ENCODE measurements around the gene SRCAP. TPM values are rescaled to one million over a fixed set of nuclear protein-coding genes. Genes with fewer than 3 reads are reported as not detected.
A peak's percentile ranks its signal among the peaks of the same experiment; 100 is the strongest.

SRCAP gene
- total and polyA plus RNA-seq, 3 experiments from 2014 or later = 33.0 to 76.3 (median 75.4) TPM

DNA sequence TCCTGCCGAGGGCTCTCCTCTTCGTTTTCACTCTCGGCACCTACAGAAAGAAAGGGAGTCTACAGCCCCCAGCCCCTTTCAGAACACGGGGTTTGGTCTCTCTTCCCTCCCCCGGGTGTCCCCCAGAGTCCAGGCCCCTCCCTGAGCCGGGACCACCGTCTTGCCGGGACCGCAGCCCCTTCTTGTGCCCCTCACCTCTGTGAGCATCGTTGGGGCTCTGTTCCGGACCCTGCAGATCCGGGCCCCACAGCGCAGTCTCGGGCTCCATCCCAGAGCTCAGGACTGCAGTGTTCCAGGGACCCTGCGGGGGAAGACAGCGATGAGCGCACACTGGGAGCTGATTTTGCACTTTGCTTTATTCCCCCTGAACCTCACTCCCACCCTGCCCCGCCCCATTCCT lies 85.2 kb downstream of the SRCAP start:
- Mint-ChIP-seq H3K27ac (no peak overlapping the region), H3K36me3 (peaks cover 0 to 11% (median 2%) of the 10 kb centered on the region in 3 donors), H3K4me3 (no peak overlapping the region), H3K9me3 (no peaks in the 10 kb centered on the region), H3K27me3 (peaks cover 14% of the 10 kb centered on the region in 2 donors), H3K4me1 (peaks cover 9 to 24% (median 13%) of the 10 kb centered on the region in 3 donors)
- Histone ChIP-seq H3K4me1 (ENCODE audit: insufficient read depth, low read length) (peaks cover 14% of the 10 kb centered on the region), H3K4me3 (ENCODE audit: low read length) (no peak overlapping the region), H3K27ac (ENCODE audit: low read depth, low read length) (no peak overlapping the region), H3K27me3 (ENCODE audit: insufficient read depth, low read length, poor library complexity, severe bottlenecking) (peaks cover 7% of the 10 kb centered on the region), H3K9me3 (ENCODE audit: low read length) (no peaks in the 10 kb centered on the region), H3K36me3 (ENCODE audit: insufficient read depth, low read length) (no peaks in the 10 kb centered on the region)
- DNase-seq = no peak
- POLR2A ChIA-PET = no interaction called here
- CTCF ChIA-PET = no interaction called here

GRCh38 chr16:30785126-30786106 lies 86.4 kb downstream of the SRCAP start:
- ChIA-PET POLR2A (interaction anchor here (0.6 kb wide), 2 partner anchors 27 to 98 kb away, joined by 6 to 9 read pairs; no protein-coding TSS in a partner anchor), CTCF (interaction anchor here (0.9 kb wide), 2 partner anchors 20 to 59 kb away, joined by 3 read pairs; no protein-coding TSS in a partner anchor)
- DNase-seq = no peak
- Histone ChIP-seq H3K9me3 (ENCODE audit: low read length) (no peaks in the 10 kb centered on the region), H3K27ac (ENCODE audit: low read depth, low read length) (peak overlapping the region; percentile 31), H3K4me3 (ENCODE audit: low read length) (no peak overlapping the region), H3K36me3 (ENCODE audit: insufficient read depth, low read length) (no peaks in the 10 kb centered on the region), H3K4me1 (ENCODE audit: insufficient read depth, low read length) (peaks cover 14% of the 10 kb centered on the region), H3K27me3 (ENCODE audit: insufficient read depth, low read length, poor library complexity, severe bottlenecking) (peaks cover 7% of the 10 kb centered on the region)
- H3K36me3 Mint-ChIP-seq = peaks cover 0 to 11% (median 2%) of the 10 kb centered on the region in 3 donors
- no peaks in the 10 kb centered on the region for H3K9me3 Mint-ChIP-seq
- H3K4me1 Mint-ChIP-seq = peaks cover 9 to 24% (median 13%) of the 10 kb centered on the region in 3 donors
- peak overlapping the region; percentile 13 to 74 (median 67) for H3K4me3 Mint-ChIP-seq
- peaks cover 14% of the 10 kb centered on the region in 2 donors for H3K27me3 Mint-ChIP-seq
- H3K27ac Mint-ChIP-seq = peak overlapping the region in 2 of 8 donors; percentile 17 to 88

- H3K9me3 ChIP-seq (ENCODE audit: low read length) = no peaks in the 10 kb centered on the region
- peaks cover 7% of the 10 kb centered on the region for H3K27me3 ChIP-seq (ENCODE audit: insufficient read depth, low read length, poor library complexity, severe bottlenecking)
- no peak overlapping the region for H3K4me3 ChIP-seq (ENCODE audit: low read length)
- peak overlapping the region in 1 of 8 donors; percentile 88 for H3K27ac Mint-ChIP-seq
- H3K27ac ChIP-seq (ENCODE audit: low read depth, low read length) = peak overlapping the region; percentile 31
- H3K4me1 ChIP-seq (ENCODE audit: insufficient read depth, low read length) = peaks cover 14% of the 10 kb centered on the region
- peaks cover 14 to 16% of the 10 kb centered on the region in 2 donors for H3K27me3 Mint-ChIP-seq
- POLR2A ChIA-PET = interaction anchor here (1.6 kb wide), 1 partner anchor 19 kb away, joined by 5 read pairs; no protein-coding TSS in a partner anchor
- H3K4me1 Mint-ChIP-seq = peaks cover 9 to 24% (median 13%) of the 10 kb centered on the region in 3 donors
- H3K36me3 Mint-ChIP-seq = peaks cover 0 to 11% (median 2%) of the 10 kb centered on the region in 3 donors
- no peaks in the 10 kb centered on the region for H3K9me3 Mint-ChIP-seq
- peak overlapping the region; percentile 13 to 74 (median 70) for H3K4me3 Mint-ChIP-seq
- DNase-seq = no peak
- H3K36me3 ChIP-seq (ENCODE audit: insufficient read depth, low read length) = no peaks in the 10 kb centered on the region
- CTCF ChIA-PET = interaction anchor here (0.9 to 1.6 kb wide), 2 partner anchors 19 kb away, joined by 3 read pairs; no protein-coding TSS in a partner anchor
These were observed 87.4 kb downstream of the SRCAP start for GRCh38 chr16:30786115-30786935.

DNA sequence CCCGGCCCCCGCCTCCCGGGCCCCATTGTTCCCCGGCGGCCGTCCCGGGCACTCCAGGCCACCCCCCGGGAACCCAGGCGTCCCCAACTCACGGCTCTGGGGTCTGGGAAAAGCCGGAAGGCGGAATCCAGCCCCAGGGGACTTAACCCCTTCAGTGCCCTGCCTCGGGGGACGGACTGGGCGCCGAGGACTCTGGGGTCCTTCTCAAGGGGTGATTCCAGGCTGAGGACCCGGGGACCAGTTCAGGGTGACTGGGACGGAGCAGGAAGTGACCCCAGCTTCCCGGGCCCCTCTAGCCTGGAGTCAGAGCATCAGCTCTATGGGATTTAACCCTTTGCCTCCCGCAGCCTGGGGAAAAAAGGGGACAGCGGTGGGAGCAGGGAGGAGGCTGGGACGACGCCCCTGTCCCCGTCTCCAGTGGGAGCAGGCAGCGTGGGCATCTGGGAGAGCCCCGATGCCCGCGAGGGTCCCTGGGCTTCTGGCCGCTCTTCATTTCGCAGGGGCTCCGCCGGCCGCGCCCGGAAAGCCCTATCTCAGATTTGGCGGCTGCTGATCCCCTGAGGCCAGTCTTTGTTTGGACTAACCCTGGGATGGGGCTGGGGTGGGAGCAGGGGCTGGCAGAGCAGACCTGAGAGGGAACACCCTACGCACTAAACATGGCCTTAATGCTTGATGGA lies 88.1 kb downstream of the SRCAP start, which contains the start of gene ZNF629:
Gene ZNF629, minus strand, starts transcription at position 270 of the 677 bp plus-strand sequence. CDS start 2,723 bp downstream, outside the sequence.
- POLR2A ChIA-PET = interaction anchor here (1.6 kb wide), 1 partner anchor 18 kb away, joined by 5 read pairs; no protein-coding TSS in a partner anchor
- no peaks in the 10 kb centered on the region for H3K36me3 ChIP-seq (ENCODE audit: insufficient read depth, low read length)
- H3K36me3 Mint-ChIP-seq = peaks cover 0 to 11% (median 2%) of the 10 kb centered on the region in 3 donors
- peak within 1 kb of the TSS; percentile 59 for H3K27ac ChIP-seq (ENCODE audit: low read depth, low read length)
- peak within 1 kb of the TSS; percentile 63 for H3K4me3 ChIP-seq (ENCODE audit: low read length)
- peaks cover 9 to 24% (median 13%) of the 10 kb centered on the region in 3 donors for H3K4me1 Mint-ChIP-seq
- DNase-seq = peak in 1 of 5 donors; percentile 36
- peaks cover 7% of the 10 kb centered on the region for H3K27me3 ChIP-seq (ENCODE audit: insufficient read depth, low read length, poor library complexity, severe bottlenecking)
- CTCF ChIA-PET = interaction anchor here (0.6 to 1.6 kb wide), 2 partner anchors 13 to 18 kb away, joined by 3 read pairs; no protein-coding TSS in a partner anchor
- H3K4me1 ChIP-seq (ENCODE audit: insufficient read depth, low read length) = peaks cover 14% of the 10 kb centered on the region
- no peaks in the 10 kb centered on the region for H3K9me3 Mint-ChIP-seq
- H3K27me3 Mint-ChIP-seq = peaks cover 14 to 16% of the 10 kb centered on the region in 2 donors
- no peaks in the 10 kb centered on the region for H3K9me3 ChIP-seq (ENCODE audit: low read length)
- peak within 1 kb of the TSS; percentile 74 to 87 (median 79) for H3K4me3 Mint-ChIP-seq
- peak within 1 kb of the TSS in 5 of 8 donors; percentile 19 to 88 (median 33) for H3K27ac Mint-ChIP-seq

DNA sequence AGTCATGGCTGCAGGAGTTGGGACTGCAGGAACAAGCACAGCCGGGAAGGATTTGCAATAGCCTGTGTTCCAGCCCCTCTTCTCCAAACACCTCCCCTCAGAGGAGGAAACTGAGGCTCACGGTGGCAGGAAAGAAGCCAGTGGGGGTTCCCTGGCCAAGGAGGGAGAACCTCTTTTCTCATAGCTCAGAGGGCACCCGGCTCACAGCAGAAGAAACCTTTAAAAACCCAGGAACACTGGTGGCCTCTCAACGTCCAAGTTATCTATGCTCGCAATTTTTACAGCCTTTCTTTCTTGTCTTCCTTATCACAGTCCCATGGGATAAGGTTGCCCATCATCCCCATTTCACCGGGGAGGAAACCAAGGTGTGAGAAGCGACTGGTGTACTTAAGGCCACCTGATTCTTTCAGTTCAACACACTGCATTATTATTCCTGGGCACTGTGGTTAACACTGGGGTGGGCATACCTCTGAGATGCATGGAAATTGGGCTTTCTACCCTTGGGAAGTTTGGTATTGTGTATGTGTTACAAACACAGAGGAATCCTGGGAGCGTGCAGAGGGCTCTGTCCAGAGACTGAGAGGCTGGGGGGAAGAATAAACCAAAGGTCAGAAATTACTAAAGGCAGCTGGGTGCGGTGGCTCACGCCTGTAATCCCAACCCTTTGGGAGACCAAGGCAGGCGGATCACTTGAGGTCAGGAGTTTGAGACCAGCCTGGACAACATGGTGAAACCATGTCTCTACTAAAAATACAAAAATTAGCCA lies 88.8 kb downstream of the SRCAP start:
- Histone ChIP-seq H3K27me3 (ENCODE audit: insufficient read depth, low read length, poor library complexity, severe bottlenecking) (peaks cover 7% of the 10 kb centered on the region), H3K4me1 (ENCODE audit: insufficient read depth, low read length) (peaks cover 14% of the 10 kb centered on the region), H3K9me3 (ENCODE audit: low read length) (no peaks in the 10 kb centered on the region), H3K27ac (ENCODE audit: low read depth, low read length) (peak overlapping the region; percentile 59), H3K36me3 (ENCODE audit: insufficient read depth, low read length) (no peaks in the 10 kb centered on the region), H3K4me3 (ENCODE audit: low read length) (peak overlapping the region; percentile 63)
- ChIA-PET CTCF (interaction anchor here (0.6 to 1.6 kb wide), 2 partner anchors 13 to 17 kb away, joined by 3 read pairs; no protein-coding TSS in a partner anchor), POLR2A (interaction anchor here (1.6 kb wide), 1 partner anchor 17 kb away, joined by 5 read pairs; no protein-coding TSS in a partner anchor)
- peak overlapping the region in 3 of 8 donors; percentile 19 to 60 (median 27) for H3K27ac Mint-ChIP-seq
- no peaks in the 10 kb centered on the region for H3K9me3 Mint-ChIP-seq
- no peak for DNase-seq
- H3K36me3 Mint-ChIP-seq = peaks cover 0 to 10% (median 2%) of the 10 kb centered on the region in 3 donors
- H3K27me3 Mint-ChIP-seq = peaks cover 14 to 16% of the 10 kb centered on the region in 2 donors
- peaks cover 9 to 24% (median 13%) of the 10 kb centered on the region in 3 donors for H3K4me1 Mint-ChIP-seq
- H3K4me3 Mint-ChIP-seq = peak overlapping the region; percentile 74 to 87 (median 79)

All from CD8-positive, alpha-beta memory T cell (primary cell).